Fibroblast of skin of right biceps (primary cell): ENCODE data around the gene GABPB1.

Experiments
- DNase-seq: peaks from one replicate; pipeline ENCODE4 v3.0.0-alpha.2; 2013

Gene GABPB1

DNA sequence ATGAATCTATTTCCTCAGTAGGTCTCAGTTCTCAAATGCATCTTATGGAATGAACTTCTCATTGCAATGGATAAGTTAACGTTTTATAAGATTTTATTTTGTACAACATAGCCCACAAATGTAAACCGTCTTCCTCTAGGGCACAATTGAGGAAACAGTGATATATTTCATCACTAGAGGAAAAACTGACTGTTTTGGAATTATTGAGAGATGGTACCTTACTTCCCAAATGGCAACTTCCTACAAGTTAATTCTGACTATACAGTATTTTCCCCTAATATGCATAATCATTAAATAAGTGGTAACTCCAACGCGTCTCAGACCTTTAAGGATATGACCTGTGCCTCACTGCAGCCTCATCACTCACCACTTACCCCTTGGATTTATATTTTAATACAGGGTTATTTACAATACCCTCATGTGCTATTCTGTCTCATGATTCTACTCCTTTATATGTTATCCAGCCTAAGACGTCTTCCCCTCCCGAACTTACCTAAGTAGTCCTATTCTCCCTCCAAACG is 13.3 kb downstream of the GABPB1 start:
- DNase-seq, result no peak

GRCh38 chr15:50340416-50340815 is 14.6 kb downstream of the GABPB1 start:
- DNase-seq, result no peak

DNA sequence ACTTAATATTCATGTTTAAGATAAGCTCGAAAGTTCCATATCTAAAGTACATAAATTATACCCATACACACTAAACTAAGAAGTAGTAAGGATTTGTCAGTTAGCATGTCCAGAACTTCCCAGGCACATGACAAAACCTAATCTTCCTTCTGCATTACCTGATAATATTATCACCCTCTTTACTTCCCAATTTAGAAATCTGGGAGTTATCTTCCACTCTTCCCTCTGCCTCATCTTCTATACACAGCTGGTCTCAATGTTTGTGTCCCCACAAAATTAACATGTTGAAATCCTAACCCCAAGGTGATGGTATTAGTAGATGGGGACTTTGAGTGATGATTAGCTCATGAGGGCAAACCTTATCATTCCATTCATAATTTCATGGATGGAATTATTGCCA is 15.3 kb downstream of the GABPB1 start:
- DNase-seq, result no peak

DNA sequence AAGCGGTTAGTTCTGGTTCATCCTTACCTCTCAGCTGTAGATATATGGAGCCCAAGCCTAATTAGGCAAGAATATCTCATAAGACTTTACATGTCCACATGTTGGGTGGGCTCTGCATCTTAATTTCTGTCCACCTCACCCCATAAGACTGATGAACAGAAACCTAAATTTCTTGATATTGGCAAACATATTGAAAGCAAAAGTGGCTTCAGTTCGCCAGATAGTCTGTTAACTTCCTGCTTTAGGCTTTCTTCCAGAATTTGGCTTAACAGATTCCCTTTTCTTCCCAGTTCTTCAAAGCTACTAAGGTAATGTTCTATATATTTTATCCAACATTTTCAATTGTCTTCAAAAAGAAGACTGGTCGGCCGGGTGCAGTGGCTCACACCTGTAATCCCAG is 19.7 kb downstream of the GABPB1 start:
- DNase-seq, result no peak

GRCh38 chr15:50333229-50333628 is 21.8 kb downstream of the GABPB1 start:
- DNase-seq, result no peak

DNA sequence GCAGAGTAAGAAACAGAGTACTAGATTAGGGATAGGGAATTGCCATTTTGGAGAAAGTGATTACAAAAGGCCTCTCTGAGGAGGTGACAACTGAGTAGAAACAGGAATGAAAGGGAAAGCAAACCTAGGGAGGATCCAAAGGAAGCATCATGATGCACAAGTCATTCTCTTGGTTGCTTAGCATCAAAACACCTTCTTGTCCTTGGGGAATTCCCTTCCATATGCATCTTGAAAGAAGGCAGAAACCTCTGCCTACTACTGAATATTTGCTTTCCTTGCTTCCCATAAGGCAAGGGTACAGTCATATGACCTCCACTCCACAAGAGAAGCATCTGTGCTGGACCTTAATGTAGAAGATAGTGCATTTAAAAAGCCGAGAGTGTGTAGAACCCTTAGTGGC is 24.1 kb downstream of the GABPB1 start:
- DNase-seq, result no peak

- no peak for DNase-seq
Measured at GRCh38 chr15:50328116-50328515, 26.9 kb downstream of the GABPB1 start.

DNA sequence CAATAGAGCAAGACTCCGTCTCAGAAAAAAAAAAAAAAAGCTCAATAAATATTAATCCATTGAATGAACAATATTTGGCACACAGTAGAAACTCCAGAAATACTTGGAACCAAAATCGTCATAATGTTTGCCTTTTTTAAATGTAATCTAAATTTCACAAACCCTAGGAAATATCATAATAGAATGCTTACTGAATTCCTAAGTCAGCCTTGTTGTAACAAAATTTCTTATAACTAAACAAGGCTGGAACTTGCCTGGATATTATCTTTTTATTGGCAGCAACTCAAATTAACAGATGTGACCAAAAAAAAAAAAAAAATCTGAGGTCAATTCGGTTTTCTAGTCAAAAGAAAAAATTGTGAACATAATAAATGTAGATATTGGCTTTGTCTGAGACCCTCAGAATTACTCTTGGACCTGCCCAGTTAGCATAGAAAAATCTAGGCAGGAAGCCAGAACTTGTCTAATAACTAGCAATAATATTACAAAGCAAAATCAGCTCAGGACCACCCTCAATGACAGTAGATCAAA is 33.3 kb downstream of the GABPB1 start:
- no peak for DNase-seq

GRCh38 chr15:50320504-50320903 is 34.5 kb downstream of the GABPB1 start:
- no peak for DNase-seq

DNA sequence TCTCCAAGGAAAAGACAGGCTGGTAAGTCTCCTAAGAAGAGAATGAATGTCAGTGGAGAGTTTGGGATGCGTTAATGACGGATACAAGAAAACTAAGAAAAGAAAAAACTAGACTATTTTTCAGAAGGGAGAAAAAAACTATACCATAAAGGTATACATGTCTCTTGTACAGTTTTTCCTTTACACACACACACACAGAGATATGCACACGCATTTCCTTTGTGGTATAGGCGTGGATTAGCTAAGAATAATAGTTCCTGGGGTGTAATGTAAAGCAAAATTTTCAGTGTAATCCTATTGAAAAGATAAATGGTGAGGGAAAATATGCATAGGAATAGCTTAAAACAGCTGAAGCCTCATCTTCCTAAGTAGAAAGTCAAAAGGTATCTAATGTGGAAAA is 36.3 kb downstream of the GABPB1 start:
- no peak for DNase-seq

GRCh38 chr15:50315814-50316630 is 39.0 kb downstream of the GABPB1 start:
- DNase-seq, result peak; percentile 43

GRCh38 chr15:50312636-50313035 is 42.4 kb downstream of the GABPB1 start:
- DNase-seq, result no peak

DNA sequence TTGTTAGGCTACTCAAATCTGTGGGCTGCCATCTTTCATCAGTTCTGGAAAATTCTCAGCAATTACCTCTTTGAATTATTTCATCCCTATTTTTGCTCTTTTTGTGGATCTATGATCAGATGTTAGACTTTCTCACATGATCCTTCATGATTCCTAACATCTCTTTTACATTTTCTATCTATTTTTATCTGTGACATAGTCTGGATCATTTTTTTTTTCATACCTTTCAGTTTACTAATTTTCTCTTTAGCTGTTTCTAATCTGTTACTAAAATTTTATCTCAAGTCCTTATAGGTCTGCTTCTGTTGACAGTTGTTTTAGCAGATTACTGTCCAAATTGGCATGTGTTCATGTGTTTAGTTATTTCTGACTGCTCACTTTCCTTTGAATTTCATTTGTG is 47.2 kb downstream of the GABPB1 start:
- no peak for DNase-seq

DNA sequence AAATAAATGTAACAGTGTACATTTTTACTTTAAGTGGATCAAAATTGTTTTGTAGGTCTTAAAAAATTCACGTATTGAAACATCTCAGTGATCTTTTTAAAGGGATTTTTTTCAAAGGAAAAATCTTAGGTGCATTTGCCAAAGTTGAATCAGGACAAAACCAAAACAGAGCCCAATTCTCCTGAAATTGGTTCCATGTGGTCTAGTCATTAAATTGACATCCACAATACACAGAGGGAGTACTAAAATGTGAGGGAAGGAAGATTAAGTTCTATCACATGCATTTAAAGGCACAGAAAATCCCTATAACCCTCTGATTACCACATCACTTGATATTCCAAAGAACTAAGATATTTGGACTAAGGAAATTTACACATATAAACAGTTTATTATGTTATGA is 50.2 kb downstream of the GABPB1 start:
- DNase-seq, result no peak

DNA sequence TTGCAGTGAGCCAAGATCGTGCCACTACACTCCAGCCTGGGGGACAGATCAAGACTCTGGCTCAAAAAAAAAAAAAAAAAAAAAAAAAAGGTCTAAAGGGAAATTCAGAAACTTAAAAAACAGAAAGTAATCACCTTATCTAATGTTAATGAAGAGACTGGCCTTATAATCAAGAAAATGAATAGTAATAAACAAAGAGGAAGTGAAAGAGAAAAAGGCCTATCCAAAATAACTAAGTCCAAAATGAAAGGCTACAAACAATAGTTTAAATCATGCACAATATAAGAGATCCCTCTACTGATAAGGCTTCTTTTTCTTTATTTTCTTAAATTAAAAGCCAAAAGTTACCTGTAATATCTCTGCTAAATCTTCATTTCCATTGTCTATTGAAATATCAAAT is 52.4 kb downstream of the GABPB1 start:
- DNase-seq, result no peak

GRCh38 chr15:50298340-50298739 is 56.7 kb downstream of the GABPB1 start:
- DNase-seq, result peak; percentile 9

DNA sequence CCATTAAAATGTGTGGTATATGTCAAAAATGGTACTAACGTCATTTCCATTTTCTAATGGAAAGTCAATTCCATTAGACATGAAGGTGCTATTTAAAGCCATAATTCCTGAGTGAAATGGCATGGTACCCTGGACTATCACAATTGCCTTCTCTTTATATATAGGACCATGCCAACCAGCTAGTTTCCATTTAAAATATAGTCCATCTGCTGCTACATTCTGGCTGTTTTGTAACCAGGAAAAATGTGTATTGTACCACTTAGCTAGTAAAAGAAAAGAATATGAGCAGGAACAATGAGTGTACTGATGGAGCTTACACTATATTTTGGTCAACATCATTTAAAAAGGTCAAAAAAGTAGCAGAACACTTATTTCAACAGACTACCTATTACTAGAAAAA is 59.0 kb downstream of the GABPB1 start:
- DNase-seq, result no peak

DNA sequence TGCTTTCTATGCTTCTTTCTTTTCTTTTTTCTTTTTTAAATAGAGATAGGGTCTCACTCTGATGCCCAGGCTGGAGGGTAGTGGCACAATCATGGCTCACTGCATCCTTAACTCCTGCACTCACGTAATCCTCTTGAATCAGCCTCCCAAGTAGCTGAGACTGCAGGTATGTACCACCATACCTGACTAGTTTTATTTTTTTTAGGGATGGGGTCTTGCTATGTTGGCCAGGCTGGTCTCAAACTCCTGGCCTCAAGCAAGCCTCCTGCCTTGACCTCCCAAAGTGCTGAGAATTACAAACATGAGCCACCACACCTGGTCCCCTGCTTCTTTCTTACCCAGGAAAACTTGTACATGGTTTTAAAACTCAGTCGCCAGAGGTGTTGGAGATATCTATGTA is 65.2 kb downstream of the GABPB1 start:
- DNase-seq, result no peak

DNA sequence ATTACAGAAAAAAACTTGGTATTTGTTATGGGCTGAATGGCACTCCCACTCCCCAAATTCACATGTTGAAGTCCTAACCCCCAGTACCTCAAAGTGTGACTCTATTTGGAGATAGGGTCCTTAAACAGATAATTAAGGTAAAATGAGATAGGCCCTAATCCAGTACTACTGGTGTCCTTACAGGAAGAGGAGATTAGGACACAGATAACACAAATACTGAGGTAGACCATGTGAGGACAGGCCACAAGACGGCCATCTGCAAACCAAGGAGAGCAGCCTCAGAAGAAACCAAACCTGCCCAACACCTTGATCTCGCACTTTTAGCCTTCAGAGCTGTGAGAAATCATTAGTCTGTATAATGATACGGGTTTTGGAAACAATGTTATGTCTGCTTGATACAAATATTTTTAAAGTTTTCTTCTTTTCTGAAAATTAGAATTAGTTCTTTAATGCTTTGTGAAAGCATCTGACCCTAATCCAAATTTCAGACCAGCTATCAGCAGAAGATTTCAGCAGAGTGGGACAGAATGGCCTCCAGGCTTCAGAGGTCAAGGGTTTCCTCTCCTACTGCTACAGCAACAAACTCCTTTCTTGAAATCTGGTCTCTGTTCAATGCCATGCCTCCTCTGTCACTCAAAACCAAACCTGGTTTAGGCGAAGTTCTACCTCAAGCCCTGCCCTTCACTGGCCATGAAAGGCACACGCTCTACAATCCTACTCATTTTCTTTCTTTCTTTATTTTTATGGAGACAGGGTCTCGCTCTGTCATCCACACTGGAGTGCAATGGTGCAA is 67.5 kb downstream of the GABPB1 start:
- DNase-seq, result no peak

DNA sequence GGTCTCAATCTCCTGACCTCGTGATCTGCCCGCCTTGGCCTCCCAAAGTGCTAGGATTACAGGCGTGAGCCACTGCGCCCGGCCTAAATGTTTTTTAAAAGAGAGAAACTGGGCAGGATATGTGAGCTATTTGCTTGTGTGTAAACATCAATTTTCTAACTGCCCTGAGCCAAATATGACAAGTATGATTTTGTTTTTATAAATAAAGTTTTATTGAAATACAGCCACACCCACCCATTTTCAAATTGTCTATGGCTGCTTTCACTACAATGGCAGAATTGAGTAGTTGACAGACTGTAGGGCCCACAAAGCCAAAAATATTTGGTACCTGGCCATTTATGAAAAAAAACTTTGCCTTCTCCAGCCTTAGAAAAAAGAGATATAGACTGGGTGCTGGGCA is 73.6 kb downstream of the GABPB1 start:
- no peak for DNase-seq

GRCh38 chr15:50280271-50280670 is 74.7 kb downstream of the GABPB1 start:
- DNase-seq, result no peak

GRCh38 chr15:50278496-50278895 is 76.5 kb downstream of the GABPB1 start:
- DNase-seq, result no peak

- no peak for DNase-seq
Measured at GRCh38 chr15:50277370-50277769, 77.6 kb downstream of the GABPB1 start.

DNA sequence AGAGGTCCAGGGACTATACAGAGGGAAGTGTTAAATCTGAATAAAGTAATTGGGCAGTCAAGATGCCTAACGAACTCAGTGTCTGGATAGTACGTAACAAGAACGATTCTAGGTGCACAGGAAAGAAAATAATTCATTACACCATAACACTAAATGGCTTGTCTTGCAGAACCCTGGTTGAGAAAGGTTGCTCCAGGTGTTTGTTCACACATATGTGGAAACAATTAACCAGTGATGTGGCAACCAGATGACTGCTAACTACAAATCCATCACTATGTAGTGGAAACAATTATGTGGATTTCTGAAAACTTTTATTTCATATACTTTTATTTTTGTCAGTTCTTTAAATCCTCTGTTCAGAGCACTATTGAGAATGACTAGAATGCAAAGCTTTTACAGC is 79.1 kb downstream of the GABPB1 start:
- DNase-seq, result no peak
